GM12878 (cell line): ENCODE measurements around the gene AMBN. TPM values are rescaled to one million over a fixed set of nuclear protein-coding genes. Genes with fewer than 3 reads are reported as not detected.

ENCODE experiments used
- ATAC-seq: fragments of 200-7000 bp; cut with Tn5 transposase; 3 replicates; pipeline ENCODE4 v1.9.1; 2020; ENCODE audit warnings: mild to moderate bottlenecking, moderate library complexity
- BruUV-seq: library from RNA; stranded (reverse); fragments of 400-500 nt; replicated peaks from 2 replicates; lab custom pipeline; 2021; lab: Mats Ljungman, UMichigan
- CTCF ChIA-PET: fragments of 300-600 bp; sonication (Branson Sonifier 250); formaldehyde crosslinking; extraction: SDS; loops from one replicate; lab custom pipeline; 2021; ENCODE audit warnings: inconsistent platforms; lab: Yijun Ruan, JAX
- POLR2A ChIA-PET: fragments of 350-600 bp; formaldehyde crosslinking; extraction: SDS; loops from one replicate; lab custom pipeline; 2021; ENCODE audit warnings: inconsistent platforms; lab: Charles Lee
- RAD21 ChIA-PET: fragments of 300-600 bp; sonication (Branson Sonifier 250); formaldehyde crosslinking; loops from one replicate; lab custom pipeline; 2023; ENCODE audit warnings: antibody characterized with exemption; ENCODE audit not compliant: unreplicated experiment; lab: Charles Lee
- SMC1A ChIA-PET: fragments of 300-600 bp; sonication (Branson Sonifier 250); formaldehyde crosslinking; loops from one replicate; lab custom pipeline; 2023; ENCODE audit not compliant: unreplicated experiment, uncharacterized antibody; lab: Charles Lee
- DNase-seq: peaks from one replicate; pipeline ENCODE4 v3.0.0-alpha.2; 2011; ENCODE audit warnings: low read depth, low spot score
- FAIRE-seq: peaks from 3 replicates; lab custom pipeline; 2011; peaks lifted over from hg19 to GRCh38; lab: Jason Lieb, UNC
- H2AFZ ChIP-seq: 2 replicates; pipeline ENCODE4 v1.6.0; 2011; ENCODE audit warnings: low read depth, low read length, control low read depth; ENCODE audit not compliant: control insufficient read depth
- H3K27ac ChIP-seq: 2 replicates; pipeline ENCODE4 v1.5.1; 2011; ENCODE audit warnings: control low read depth; ENCODE audit not compliant: control insufficient read depth, insufficient read depth
- H3K27me3 ChIP-seq, 2 experiments: replicated peaks in 1 of 2; 2 replicates each; pipeline versions ENCODE4 v1.6.0 to v1.6.1; 2011; ENCODE audit warnings: low read length in 1 of 2; ENCODE audit not compliant: control insufficient read depth in 2 of 2, insufficient read depth in 2 of 2
- H3K36me3 ChIP-seq, 2 experiments: 2 replicates each; pipeline ENCODE4 v1.5.1; 2011; ENCODE audit warnings: low read length in 1 of 2; ENCODE audit not compliant: control insufficient read depth in 2 of 2, insufficient read depth in 2 of 2
- H3K4me1 ChIP-seq: 2 replicates; pipeline ENCODE4 v1.6.1; 2011; ENCODE audit warnings: mild to moderate bottlenecking, low read length, moderate library complexity, mixed read lengths; ENCODE audit not compliant: control insufficient read depth, insufficient read depth
- H3K4me2 ChIP-seq: 2 replicates; pipeline ENCODE4 v1.6.0; 2011; ENCODE audit warnings: control low read depth; ENCODE audit not compliant: control insufficient read depth, insufficient read depth
- H3K4me3 ChIP-seq: fragments of 200-600 bp; sonication (generic); 2 replicates; pipeline ENCODE4 v1.5.1; 2016
- H3K79me2 ChIP-seq: 2 replicates; pipeline ENCODE4 v1.6.0; 2011; ENCODE audit warnings: low read length; ENCODE audit not compliant: control insufficient read depth, insufficient read depth
- H3K9ac ChIP-seq: 2 replicates; pipeline ENCODE4 v1.8.0; 2011; ENCODE audit warnings: low read length, control low read depth, mixed read lengths; ENCODE audit not compliant: control insufficient read depth, insufficient read depth
- H3K9me3 ChIP-seq: replicated peaks from 3 replicates; pipeline ENCODE4 v1.5.1; 2011; ENCODE audit warnings: mild to moderate bottlenecking, low read length; ENCODE audit not compliant: control insufficient read depth, insufficient read depth
- H4K20me1 ChIP-seq: 2 replicates; pipeline ENCODE4 v1.6.0; 2011; ENCODE audit not compliant: control insufficient read depth, insufficient read depth
- CTCF ChIP-seq, 3 experiments: IDR thresholded peaks in 2 of 3; conservative IDR thresholded peaks in 1 of 3; 2 replicates each; pipeline ENCODE4 v1.5.1; 2011; ENCODE audit warnings: low read depth in 3 of 3, low read length in 3 of 3, mild to moderate bottlenecking in 3 of 3, control low read depth in 2 of 3, moderate library complexity in 2 of 3, inconsistent platforms in 1 of 3, mixed read lengths in 1 of 3; ENCODE audit not compliant: control insufficient read depth in 2 of 3, insufficient read depth in 1 of 3; ENCODE audit errors: extremely low read depth in 1 of 3
- E2F8 ChIP-seq: fragments of 450-650 bp; IDR thresholded peaks from 2 replicates; pipeline ENCODE4 v1.6.1; 2018; ENCODE audit warnings: mild to moderate bottlenecking, low read depth, moderate library complexity; ENCODE audit not compliant: partially characterized antibody
- EP300 ChIP-seq, 2 experiments: fragments of 150-350 bp in 1 of 2; IDR thresholded peaks; 2 replicates each; pipeline ENCODE4 v1.6.1; 2011 to 2012; ENCODE audit warnings: low read depth in 2 of 2, low read length in 2 of 2, borderline replicate concordance in 1 of 2, improper control_type of control experiment in 1 of 2, inconsistent platforms in 1 of 2; ENCODE audit not compliant: control insufficient read depth in 1 of 2
- IKZF1 ChIP-seq: fragments of 450-650 bp; conservative IDR thresholded peaks from 2 replicates; pipeline ENCODE4 v1.6.1; 2017; ENCODE audit warnings: antibody characterized with exemption, mild to moderate bottlenecking
- PKNOX1 ChIP-seq: fragments of 450-650 bp; IDR thresholded peaks from 2 replicates; pipeline ENCODE4 v1.6.1; 2016; ENCODE audit warnings: mild to moderate bottlenecking
- POLR2AphosphoS2 ChIP-seq: IDR thresholded peaks from 2 replicates; pipeline ENCODE4 v1.6.1; 2011; ENCODE audit warnings: low read depth, mild to moderate bottlenecking, low read length, improper control_type of control experiment, moderate library complexity
- RAD21 ChIP-seq: IDR thresholded peaks from 2 replicates; pipeline ENCODE4 v1.6.1; 2011; ENCODE audit warnings: mild to moderate bottlenecking, low read depth, low read length, moderate library complexity; ENCODE audit not compliant: insufficient read depth
- RCOR1 ChIP-seq: conservative IDR thresholded peaks from 2 replicates; pipeline ENCODE4 v1.6.1; 2012; ENCODE audit warnings: low read depth, low read length, improper control_type of control experiment
- SMC3 ChIP-seq: IDR thresholded peaks from 2 replicates; pipeline ENCODE4 v1.6.1; 2011; ENCODE audit warnings: low read length, improper control_type of control experiment, borderline replicate concordance
- SUZ12 ChIP-seq: fragments of 200-600 bp; sonication (generic); IDR thresholded peaks from one replicate; pipeline ENCODE4 v1.6.1; 2018; ENCODE audit warnings: antibody characterized with exemption, mild to moderate bottlenecking; ENCODE audit not compliant: unreplicated experiment
- TCF12 ChIP-seq: IDR thresholded peaks from 2 replicates; pipeline ENCODE4 v1.6.1; 2011; ENCODE audit warnings: low read depth, mild to moderate bottlenecking, low read length
- TCF3 ChIP-seq: IDR thresholded peaks from 2 replicates; pipeline ENCODE4 v1.6.1; 2012; ENCODE audit warnings: low read depth, mild to moderate bottlenecking, low read length, borderline replicate concordance; ENCODE audit not compliant: insufficient read depth
- in situ Hi-C: fragments of 300-500 bp; cut with MboI; formaldehyde crosslinking; loops from 9 replicates; pipeline ENCODE4 v1.14.3; 2018; ENCODE audit warnings: mixed read lengths
- intact Hi-C: fragments of 100-400 bp; cut with micrococcal nuclease; formaldehyde crosslinking; loops from one replicate; pipeline ENCODE4 v1.14.2; 2022; ENCODE audit not compliant: unreplicated experiment
- polyA plus RNA-seq, 11 experiments: library from polyadenylated mRNA; depleted of rRNA in 4 of 11; unstranded in 6 of 11; stranded (reverse) in 5 of 11; fragments of >200 nt; fragmentation: Nextera tagmentation in 4 of 11; fragmentation: Illumina TruSeq in 1 of 11; extraction: Ambion mirVana in 4 of 11; extraction: Trizol in 1 of 11; gene quantifications; 1 replicate in 1 of 11; 2 replicates in 10 of 11; pipeline versions ENCODE4 v1.2.1 to v1.2.3, GENCODE V29; 2011 to 2016; ENCODE audit warnings: inconsistent platforms in 2 of 11, missing spikeins in 2 of 11, low read depth in 1 of 11
- total RNA-seq, 4 experiments: library from RNA; depleted of rRNA in 3 of 4; stranded (reverse); fragments of >200 nt in 3 of 4; fragmentation: Illumina TruSeq in 1 of 4; extraction: Trizol in 1 of 4; gene quantifications; 2 replicates each; pipeline versions ENCODE4 v1.2.1 to v1.2.3, GENCODE V29; 2013 to 2021
- TF ChIP-seq, protein P1 (sequence below): fragments of 150-350 bp; IDR thresholded peaks from 2 replicates; pipeline ENCODE4 v1.6.1; 2014; ENCODE audit warnings: mild to moderate bottlenecking, low read depth, low read length

AMBN gene
- total and polyA plus RNA-seq, 10 of the 15 experiments (the other 5 are each of a cell fraction or from before 2014, with no cell fraction given), result 0.18 TPM; not detected in 9

DNA sequence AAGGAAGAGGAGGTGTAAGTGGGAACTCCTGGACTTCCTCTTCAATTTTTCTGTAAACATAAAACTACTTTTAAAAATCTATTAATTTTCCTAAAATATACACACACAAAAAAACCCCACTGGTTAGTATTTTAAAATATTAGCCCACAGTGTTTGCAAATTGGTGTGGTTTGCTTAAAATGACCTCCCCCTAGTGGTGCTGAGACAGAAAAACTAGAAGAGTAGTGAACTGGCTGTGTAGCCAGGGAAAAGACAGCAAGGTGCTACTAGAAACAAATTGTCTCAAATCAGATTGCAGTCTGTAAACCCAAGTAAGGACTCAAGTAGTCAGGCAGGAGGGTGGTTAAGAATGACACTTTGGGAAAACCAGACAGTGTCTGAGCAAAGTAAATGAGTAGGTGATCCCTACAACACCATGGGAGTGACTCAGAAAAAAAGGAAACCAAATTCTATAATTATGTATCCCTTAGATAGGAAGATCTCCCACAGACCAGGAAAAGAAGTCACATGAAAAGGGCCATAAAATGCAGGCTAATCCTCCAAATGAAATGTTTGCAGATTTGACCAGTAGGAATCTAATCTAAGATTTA, 47.7 kb upstream of the AMBN start:
- Histone ChIP-seq H3K36me3 (no peaks in the 10 kb centered on the region), H3K9ac (no peak overlapping the region), H3K79me2 (no peaks in the 10 kb centered on the region), H4K20me1 (no peaks in the 10 kb centered on the region), H3K9me3 (no peaks in the 10 kb centered on the region), H3K27ac (no peak overlapping the region), H3K27me3 (peaks cover 0 to 2% of the 10 kb centered on the region in 2 experiments; a peak in 2 of 4 replicates), H3K4me3 (no peak overlapping the region), H3K4me1 (no peaks in the 10 kb centered on the region), H3K4me2 (no peak overlapping the region), H2AFZ (no peak overlapping the region)
- CTCF ChIA-PET, result no interaction called here
- peak; percentile 73 for ATAC-seq
- RAD21 ChIA-PET, result no interaction called here
- TF ChIP-seq SUZ12 (no peak), E2F8 (no peak), RAD21 (0 out of 2 replicates have a peak, but pooled peaks have one; percentile 25), RCOR1 (no peak), PKNOX1 (no peak), TCF3 (no peak), POLR2AphosphoS2 (no peak), TCF12 (no peak), IKZF1 (no peak), SMC3 (peak; percentile 16; the same call in 1 of the 2 replicates), EP300 (IDR thresholded peaks at IDR 0.05; ENCODE audit: borderline replicate concordance in 1 of 2, control insufficient read depth in 1 of 2, low read depth in 2 of 2, low read length in 2 of 2) (no peak), CTCF (IDR thresholded peaks at IDR 0.05 in 2 of 3, conservative IDR thresholded peaks at IDR 0.05 in 1 of 3; ENCODE audit: control insufficient read depth in 2 of 3, extremely low read depth in 1 of 3, insufficient read depth in 1 of 3, low read depth in 3 of 3, low read length in 3 of 3) (peak; percentile 45 to 60 (median 59))
- TF ChIP-seq, protein P1, sequence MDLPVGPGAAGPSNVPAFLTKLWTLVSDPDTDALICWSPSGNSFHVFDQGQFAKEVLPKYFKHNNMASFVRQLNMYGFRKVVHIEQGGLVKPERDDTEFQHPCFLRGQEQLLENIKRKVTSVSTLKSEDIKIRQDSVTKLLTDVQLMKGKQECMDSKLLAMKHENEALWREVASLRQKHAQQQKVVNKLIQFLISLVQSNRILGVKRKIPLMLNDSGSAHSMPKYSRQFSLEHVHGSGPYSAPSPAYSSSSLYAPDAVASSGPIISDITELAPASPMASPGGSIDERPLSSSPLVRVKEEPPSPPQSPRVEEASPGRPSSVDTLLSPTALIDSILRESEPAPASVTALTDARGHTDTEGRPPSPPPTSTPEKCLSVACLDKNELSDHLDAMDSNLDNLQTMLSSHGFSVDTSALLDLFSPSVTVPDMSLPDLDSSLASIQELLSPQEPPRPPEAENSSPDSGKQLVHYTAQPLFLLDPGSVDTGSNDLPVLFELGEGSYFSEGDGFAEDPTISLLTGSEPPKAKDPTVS, result no peak
- BruUV-seq, result no TSS peak
- DNase-seq, result no peak
- in situ Hi-C loops, result no loop called here
- POLR2A ChIA-PET, result no interaction called here
- no peak for FAIRE-seq
- SMC1A ChIA-PET, result no interaction called here
- intact Hi-C loops, result no loop called here
